Vagina (tissue), 2 donors: Measurements from ENCODE around the gene LHPP.

ENCODE experiments used
- POLR2A ChIP-seq, 2 donors: fragments of 450-650 bp; IDR thresholded peaks; one replicate each; pipeline ENCODE4 v1.6.1; 2017; ENCODE audit warnings: antibody characterized with exemption in 2 of 2, mild to moderate bottlenecking in 2 of 2, moderate library complexity in 2 of 2
- TF ChIP-seq, protein P1 (sequence below), 3 experiments: fragments of 450-650 bp in 2 of 3; fragments of 200-600 bp in 1 of 3; sonication (generic) in 1 of 3; IDR thresholded peaks; one replicate each; pipeline ENCODE4 v1.5.1; 2017 to 2019; ENCODE audit warnings: antibody characterized with exemption in 3 of 3, mild to moderate bottlenecking in 2 of 3, moderate library complexity in 2 of 3

DNA sequence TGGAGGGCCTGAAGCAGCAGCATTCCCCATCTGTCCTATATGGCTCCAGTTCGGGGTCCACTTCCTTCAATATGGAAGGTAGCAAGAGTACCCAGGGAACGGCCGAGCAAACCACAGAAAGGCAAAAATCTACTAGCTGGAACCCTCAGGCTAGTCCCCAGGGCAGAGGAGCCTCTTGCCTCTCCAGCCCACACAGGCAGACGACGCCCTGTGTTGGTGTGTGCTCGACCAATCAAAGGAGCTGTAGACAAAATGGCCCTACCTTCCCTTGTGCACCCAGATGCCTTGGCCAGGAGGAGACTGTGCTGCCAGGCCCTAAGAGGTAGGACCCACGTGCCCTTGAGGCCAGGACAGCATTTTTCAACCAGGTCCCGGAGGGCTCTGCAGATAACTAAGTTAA, 191.1 kb downstream of the LHPP start:
- TF ChIP-seq, protein P1, sequence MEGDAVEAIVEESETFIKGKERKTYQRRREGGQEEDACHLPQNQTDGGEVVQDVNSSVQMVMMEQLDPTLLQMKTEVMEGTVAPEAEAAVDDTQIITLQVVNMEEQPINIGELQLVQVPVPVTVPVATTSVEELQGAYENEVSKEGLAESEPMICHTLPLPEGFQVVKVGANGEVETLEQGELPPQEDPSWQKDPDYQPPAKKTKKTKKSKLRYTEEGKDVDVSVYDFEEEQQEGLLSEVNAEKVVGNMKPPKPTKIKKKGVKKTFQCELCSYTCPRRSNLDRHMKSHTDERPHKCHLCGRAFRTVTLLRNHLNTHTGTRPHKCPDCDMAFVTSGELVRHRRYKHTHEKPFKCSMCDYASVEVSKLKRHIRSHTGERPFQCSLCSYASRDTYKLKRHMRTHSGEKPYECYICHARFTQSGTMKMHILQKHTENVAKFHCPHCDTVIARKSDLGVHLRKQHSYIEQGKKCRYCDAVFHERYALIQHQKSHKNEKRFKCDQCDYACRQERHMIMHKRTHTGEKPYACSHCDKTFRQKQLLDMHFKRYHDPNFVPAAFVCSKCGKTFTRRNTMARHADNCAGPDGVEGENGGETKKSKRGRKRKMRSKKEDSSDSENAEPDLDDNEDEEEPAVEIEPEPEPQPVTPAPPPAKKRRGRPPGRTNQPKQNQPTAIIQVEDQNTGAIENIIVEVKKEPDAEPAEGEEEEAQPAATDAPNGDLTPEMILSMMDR (IDR thresholded peaks at IDR 0.05): no peak
- TF ChIP-seq POLR2A (IDR thresholded peaks at IDR 0.05): no peak
